ENCODE measurements around the gene EPHB2.

GRCh38 chr1:22800629-22801028, 90.0 kb downstream of the EPHB2 start:
- TF ChIP-seq CTCF (IDR thresholded peaks at IDR 0.05; ENCODE audit: low read length) (no peak), EZH2phosphoT487 (IDR thresholded peaks at IDR 0.05; ENCODE audit: low read length) (no peak)

Measured in MM.1S (cell line).